KG1 (cell line): ENCODE data around the gene ZNF45.
"Not testable (repeated sequence)": the region's sequence is repeated elsewhere in the genome, so short reads cannot be mapped to it uniquely, and the experiment has no call there.

Experiments
- DNase-seq: peaks from one replicate; lab custom pipeline; 2025; lab: John Stamatoyannopoulos, UW

Gene ZNF45

DNA sequence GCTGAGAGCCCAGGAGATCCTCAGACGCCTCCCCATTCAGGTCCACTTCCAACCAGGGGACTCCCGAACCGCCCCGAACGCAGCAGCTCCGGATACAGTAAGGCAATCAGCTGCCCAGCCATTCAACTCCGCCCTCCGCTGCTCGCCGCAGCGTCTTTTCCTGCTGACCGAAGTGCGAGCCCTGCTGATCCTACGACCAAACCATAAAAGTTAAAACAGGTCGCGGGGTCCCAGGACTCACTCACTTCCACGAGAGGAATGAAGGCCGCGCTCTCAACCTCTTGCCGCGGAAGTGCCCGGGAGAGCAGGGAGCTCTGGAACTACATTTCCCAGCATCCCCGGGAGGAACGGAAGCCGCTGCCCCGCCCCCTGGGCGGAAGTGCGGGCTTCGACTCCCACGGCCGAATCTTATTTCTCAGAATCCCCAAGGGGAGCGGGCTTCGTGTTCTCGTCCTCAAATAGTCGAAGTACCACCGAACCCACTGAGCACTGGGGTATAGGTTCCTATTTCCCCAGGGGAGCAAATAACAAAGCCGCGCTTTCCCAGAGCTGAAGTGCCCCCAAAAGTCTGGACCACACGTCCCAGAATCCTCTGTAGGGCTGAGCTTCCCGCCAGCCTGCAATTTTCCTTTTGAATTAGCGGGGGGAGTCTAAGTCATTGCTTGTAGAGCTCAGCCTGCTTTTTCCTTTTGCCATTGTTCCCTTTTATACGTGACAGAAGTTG, at the start of gene ZNF45:
Gene ZNF45 (minus strand): TSS at position 298 of the 724 bp plus-strand sequence. CDS start 13,097 bp downstream, outside the sequence.
- peak; percentile 85 for DNase-seq

DNA sequence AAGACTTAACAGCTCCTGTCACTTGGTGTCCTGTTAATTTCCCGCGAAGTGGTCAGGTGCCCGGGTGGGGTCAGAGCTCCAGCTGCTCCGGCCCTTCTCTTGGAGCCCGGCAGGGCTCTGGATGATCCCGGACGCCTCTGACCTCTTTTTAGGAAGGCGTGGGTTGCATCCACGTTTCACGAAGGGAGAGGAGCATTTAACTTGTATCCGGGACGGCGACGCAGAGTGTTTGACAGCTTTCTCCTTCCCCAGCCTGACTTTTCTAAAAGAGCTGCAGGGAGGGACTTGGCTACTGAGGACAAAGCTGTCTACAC, 49.6 kb upstream of the ZNF45 start:
- DNase-seq: peak; percentile 47

DNA sequence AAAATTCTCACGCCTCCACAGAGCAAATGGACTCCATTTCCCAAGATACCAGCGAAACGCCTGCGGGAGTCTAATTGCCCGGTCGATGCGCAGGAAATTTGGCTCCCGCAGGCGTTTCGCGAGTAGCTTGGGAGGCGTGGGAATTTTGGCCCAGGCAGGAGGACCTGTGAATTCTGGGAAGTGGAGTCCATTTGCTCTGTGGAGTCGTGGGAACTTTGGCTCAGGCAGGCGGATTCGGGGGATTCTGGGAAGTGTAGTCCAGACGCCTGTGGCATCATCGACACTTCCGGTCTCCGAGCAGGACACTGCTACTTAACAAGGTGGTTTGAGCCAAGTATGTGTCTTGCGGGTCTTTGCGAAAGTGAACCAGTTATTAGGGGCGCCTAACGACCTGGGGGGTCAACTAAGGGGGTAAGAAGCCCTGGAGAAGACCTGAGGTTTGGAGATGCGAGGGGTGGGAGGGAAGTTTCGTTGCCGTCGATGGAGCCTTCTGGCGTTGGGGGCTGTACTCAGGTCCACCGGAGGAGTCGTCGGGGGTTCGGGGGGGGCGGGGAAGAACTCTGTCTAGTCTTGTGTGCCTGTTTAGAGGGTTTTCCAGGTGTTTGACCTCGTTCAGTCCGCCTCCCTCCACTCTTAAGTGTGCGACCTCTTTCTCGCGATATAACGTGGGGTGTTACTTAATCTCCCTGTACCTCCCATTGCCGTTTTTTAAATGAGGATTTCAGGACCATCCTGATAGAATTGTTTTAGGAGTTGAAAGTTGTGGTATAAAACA, 49.0 kb upstream of the ZNF45 start, which contains the start of gene ZNF155:
Gene ZNF155 (plus strand): TSS at position 277 of the 775 bp plus-strand sequence. CDS start 4,356 bp downstream, outside the sequence.
- DNase-seq: peak; percentile 79

DNA sequence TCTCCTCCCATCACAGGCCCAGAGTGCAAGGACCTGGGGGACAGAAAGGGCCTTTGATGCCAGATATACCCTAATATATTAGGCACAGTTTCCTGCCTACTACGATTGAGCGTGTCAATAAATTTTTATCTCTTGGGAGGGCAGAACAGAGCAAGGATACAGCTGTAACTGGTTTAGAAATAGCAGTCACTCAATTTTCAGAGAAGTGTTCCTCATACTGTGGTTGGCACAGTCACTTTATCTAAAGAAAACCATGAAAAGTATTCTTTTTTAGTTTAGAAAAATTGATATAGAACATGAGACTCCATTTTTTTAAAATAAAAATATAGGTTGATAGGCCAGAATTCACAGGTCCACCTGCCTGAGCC, 48.4 kb upstream of the ZNF45 start:
- no peak for DNase-seq

DNA sequence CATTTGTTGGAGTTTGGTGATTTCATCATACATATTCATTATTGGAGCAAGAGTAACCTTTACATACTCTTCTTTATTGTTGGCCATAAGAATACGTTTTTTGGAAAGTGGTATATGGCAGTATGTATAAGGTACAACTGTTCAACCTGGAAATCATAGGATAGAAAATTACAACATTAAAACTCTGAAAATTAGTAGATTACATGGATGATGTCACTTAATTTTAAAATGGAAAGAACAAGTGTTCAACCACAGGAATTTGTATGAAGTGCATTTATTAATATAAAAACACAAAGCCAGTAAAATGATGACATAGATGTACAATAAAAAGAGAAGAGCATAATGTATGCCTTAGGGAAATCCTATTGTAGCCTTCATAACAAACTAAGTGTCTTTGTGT, 41.6 kb upstream of the ZNF45 start:
- no peak for DNase-seq

DNA sequence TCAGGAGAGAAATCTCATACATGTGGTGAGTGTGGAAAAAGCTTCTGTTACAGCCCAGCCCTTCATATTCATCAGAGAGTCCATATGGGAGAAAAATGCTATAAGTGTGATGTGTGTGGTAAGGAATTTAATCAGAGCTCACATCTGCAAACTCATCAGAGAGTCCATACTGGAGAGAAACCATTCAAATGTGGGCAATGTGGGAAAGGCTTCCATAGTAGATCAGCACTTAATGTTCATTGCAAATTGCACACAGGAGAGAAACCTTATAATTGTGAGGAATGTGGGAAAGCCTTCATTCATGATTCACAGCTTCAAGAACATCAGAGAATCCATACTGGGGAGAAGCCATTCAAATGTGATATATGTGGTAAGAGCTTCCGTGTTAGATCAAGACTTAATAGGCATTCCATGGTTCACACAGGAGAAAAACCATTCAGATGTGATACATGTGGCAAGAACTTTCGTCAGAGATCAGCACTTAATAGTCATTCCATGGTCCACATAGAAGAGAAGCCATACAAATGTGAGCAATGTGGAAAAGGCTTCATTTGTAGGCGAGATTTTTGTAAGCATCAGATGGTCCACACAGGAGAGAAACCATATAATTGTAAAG, 31.1 kb upstream of the ZNF45 start:
- DNase-seq: no peak

DNA sequence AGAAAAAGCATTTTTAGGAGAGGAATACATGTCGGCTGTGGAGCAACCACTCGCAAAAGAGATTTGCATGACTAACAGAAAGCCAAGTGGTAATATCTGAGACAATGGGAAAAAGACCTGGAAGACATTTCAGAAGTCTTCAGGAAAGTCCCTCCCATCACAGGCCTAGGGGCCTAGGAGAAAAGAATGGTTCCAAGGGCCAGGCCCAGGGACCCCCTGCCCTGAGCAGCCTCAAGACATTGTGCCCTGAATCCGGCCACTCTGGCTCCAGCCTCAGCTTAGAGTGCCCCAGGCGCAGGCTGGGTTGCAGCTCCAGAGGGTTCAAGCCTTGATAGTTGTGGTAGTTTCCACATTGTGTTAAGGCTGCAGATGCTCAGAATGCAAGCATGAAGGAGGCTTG, 25.3 kb upstream of the ZNF45 start:
- no peak for DNase-seq

DNA sequence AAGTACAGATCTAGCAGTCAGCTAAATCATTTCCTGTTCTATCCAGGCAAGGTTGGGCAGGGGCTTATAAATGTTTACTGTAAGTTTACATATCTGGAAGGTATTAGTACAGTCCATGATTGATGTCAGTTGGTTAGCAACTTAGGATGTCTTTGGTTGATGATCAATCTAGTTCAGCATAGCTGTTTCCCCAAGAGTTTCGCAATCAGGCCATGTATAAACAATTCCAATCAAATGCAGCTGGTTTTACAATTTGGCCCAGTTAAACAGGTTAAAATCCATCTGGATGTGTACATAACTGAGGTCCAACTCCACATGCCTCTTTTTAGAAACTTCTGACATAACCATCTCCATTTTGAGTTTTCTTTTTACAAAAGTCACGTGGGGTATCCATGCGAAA, 22.8 kb upstream of the ZNF45 start:
- DNase-seq: no peak

DNA sequence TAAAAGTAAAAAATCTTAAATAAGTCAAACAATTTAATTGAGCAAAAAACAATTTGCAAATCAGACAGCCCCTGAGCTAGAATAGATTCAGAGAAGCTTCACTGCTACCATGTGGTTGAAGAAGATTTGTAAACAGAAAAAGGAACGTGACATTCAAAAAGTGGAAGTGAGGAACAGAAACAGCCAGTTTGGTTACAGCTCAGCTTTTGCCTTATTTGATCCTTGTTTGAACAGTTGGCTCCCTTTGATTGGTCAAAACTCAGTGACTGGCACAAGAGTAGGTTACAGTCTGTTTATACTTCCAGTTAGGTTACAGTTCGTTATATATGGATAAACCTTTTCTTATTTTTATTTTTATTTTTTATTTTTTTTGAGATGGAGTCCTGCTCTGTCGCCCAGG, 21.7 kb upstream of the ZNF45 start:
- DNase-seq: no peak

DNA sequence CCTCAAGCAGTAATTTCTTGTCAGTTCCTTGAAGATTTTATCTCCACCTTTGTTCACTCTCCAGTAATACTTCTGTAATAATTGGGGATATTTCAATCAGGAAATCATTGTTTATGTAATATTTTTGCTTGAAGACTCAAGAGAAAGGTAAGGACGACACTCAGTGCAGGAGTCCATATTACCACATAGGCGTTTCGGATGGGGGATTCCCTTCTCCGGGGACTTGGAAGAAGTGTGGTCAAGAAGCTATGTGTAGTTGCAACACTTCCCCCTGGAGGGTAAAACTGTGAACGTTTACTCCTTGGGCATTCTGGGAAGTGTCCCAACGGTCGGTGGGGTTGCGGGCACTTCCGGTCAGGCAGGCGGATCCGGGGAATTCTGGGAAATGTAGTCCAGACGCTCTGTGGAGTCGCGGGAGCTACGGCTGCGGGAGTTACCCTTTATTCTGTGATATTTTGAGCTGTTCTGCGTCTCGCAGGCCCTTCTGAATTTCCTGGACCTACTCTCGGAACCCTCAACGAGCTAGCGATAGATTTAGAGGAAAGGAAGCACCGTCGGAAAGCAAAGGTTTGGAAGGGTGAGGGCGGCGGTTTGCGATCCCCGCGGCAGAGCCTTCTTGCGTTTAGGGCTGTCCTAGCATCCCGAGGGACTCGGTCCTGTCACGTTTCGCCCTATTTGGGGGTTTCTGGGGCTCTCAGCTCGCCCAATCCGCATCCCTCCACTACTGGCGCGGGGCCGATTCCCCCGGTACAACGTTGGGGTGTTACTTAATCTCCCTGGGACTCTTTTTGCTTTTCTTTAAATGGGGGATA, 16.0 kb upstream of the ZNF45 start, which contains the start of gene ZNF221:
Gene ZNF221 (plus strand): TSS at position 395 of the 812 bp plus-strand sequence. CDS start 11,499 bp downstream, outside the sequence.
- DNase-seq: peak; percentile 86

DNA sequence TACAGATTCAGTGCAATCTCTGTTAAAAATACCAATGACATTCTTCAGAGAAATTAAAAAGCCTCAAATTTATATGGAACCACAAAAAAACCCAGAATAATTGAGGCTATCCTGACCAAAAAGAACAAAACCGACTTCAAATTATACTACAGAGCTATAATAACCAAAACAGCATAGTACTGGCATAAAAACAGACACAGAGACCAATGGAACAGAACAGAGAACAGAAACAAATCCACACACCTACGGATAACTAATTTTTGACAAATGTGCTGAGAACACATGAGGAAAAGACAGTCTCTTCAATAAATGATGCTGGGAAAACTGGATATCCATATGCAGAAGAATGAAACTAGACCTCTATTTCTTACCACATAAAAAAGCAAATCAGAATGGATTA, 14.7 kb upstream of the ZNF45 start:
- DNase-seq: not testable (repeated sequence)

DNA sequence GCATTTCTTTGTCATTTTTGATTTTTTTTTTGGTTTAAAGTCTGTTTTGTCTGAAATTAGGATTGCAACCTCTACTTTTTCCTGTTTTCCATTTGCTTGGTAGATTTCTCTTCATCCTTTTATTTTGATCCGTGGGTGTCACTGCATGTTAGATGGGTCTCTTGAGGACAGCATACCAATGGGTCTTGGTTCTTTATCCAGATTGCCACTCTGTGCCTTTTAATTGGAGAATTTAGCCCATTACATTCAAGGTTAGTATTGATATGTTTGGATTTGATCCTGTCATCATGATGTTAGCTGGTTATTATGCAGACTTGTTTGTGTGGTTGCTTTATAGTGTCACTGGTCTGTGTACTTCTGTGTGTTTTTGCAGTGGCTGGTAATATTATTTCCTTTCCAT, 12.3 kb upstream of the ZNF45 start:
- not testable (repeated sequence) for DNase-seq

DNA sequence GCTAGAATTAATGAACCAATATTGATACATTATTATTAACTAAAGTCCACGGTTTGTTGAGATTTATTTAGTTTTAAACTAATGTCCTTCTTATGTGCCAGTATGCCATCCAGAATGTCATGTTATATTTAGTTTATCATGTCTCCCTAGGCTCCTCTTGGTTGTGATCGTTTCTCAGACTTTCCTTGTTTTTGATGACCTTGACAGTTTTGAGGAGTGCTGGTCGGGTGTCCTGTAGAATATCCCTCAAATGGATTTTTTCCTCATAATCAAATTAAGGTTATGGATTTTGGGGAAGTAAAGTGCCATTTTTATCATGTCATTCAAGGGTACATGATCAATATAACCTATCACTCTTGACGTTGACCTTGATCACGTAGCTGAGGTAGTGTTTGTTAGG, 6.1 kb upstream of the ZNF45 start:
- no peak for DNase-seq

DNA sequence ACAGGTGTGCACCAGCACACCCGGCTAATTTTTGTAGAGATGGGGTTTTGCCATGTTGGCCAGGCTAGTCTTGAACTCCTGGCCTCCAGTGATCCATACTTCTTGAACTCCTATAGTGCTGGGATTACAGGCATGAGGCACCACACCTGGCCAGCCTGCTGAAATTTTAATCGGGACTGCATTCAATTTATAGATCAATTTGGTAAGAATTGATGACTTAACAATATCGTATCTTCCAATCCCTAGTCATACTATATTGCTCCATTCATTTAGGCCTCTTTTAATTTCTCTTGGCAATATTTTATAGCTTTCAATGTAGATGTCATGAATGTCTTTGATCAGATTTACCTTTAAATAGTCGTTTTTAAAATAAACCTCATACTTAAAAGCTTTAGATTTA, 5.6 kb upstream of the ZNF45 start:
- no peak for DNase-seq

DNA sequence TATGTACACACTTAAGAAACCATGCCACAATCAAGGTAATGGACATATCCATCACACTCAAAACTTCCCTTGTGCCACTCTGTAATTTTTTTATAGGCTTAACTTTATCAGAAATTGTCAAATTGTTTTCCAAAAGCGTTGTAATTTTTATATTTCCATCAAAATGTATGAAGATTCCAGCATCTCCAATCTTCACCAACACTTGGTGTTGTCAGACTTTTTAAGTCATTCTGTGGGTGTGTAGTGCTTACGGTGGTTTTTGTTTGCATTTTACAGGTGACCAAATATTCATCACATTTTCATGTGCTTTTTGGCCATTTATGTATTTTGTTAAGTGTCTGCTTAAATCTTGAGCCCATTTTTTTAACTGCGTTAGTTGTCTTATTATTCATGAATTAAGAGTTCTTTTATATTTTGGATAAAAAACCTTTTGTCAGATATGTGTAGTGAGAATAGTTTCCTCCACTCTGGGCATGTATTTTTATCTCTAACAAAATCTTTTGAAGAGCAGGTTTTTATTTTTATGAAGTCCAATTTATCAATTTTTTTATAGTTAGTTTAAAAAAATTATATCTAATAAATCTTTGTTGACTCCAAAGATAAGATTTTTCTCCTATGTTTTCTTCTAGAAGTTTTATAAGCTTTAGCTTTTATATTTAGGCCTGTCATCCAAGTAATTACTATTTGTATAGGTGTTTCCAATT, 4.6 kb upstream of the ZNF45 start:
- no peak for DNase-seq

DNA sequence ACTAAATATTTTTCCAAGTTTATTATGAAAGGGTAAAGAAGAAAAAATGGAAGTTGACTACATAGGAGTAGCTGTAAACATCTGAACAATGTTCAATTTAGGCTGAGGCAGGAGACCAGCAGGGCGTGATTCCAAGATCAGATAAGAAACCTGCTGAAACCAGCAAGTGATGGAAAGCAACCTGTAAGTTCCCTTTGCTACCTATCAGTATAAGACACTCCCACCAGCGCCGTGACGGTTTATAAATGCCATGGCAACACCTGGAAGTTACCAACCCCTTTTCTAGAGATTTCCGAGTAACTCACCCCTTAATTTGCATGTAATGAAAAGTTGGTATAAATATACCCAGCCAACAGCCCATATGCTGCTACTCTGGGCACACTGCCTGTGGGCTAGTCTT, 1.1 kb upstream of the ZNF45 start:
- DNase-seq: no peak

DNA sequence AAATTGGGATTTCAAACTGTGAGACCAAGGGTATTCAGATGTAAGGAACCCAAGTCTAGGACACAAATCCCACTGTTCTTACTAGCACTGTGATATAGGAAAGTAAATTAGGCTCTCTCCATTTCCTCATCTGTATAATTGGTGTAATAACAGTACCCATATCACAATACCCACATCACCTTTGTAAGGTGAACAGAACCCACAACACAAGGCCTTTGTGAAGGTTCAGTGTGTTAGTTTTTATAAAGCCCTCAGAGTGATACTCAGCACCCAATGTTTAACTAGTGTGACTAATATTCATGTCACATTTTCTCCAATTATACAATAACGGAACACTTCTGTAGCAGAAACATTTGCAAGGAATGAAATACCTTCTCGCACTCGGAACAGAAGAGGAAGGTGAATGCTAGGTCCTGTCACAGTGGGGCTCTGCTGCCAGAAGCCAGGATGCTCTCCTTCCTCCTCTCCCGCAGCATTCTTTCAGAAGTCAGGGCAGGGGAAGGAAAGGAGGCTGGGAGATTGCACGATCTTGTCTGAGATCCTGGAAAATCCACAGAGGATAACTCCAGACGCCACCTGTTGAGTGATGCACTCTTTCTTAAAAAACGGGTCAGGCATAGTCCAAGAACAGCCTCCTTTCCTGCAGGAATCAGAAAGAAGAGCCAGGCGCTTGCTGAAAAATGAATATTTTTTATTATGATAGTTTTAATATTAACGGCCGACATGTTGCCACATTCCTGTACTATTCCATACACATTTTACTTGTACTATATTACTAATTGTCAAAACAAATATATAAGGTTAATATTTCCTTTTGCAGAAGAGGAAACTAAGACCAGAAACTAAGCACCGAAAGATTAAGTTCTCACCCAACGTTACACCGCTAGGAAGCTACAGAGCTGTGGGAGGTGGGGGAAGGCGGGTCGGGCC, 762 bp downstream of the ZNF45 start:
- DNase-seq: no peak

DNA sequence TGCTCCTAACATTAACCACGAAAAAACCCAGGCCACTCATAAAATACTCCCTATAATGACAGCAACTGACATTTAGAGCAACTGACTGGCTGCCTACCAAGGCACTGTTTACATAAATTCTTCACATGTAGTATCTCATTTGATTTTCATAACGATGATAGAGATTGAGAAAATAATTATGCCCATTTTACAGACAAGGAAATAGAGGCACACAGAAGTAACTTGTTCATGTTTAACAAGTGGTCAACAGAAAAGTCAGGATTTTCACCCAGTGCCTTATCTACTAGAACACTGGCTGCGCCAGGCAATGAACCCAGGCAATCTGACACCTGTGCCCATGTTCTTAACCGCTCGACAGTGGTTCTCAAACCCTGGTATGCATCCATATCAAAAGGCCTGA, 6.3 kb downstream of the ZNF45 start:
- DNase-seq: no peak

DNA sequence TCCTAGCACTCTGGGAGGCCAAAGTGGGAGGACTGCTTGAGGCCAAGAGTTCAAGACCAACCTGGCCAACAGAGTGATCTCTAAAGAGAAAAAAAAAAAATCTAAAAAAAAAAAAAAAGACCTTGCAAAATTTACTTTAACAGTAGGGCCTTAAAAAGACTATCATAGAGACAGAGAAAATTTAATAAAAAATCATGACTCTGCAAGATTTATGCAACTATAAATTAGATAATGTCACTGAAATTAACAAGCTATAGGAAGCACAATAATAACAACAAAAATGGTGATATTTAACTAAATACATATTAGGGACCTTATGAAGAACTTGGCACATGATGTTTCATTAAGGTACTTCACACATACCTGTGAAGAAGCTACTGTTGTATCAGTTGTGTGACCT, 11.2 kb downstream of the ZNF45 start:
- no peak for DNase-seq

DNA sequence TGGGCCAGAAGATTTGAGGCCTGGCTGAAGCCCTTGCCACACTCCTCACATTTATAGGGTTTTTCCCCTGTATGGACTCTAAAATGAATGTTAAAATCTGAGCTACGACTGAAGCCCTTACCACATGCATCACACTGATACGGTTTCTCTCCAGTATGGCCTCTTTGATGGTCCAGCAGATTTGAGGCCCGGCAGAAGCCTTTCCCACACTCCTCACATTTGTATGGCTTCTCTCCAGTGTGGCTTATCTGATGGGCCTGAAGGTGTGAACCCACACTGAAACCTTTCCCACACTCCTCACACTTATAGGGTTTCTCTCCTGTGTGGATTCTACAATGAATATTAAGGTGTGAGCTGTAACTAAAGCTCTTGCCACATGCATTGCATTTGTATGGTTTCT, 21.0 kb downstream of the ZNF45 start:
- no peak for DNase-seq
